ENCODE measurements around the gene TTLL13. TPM values are rescaled to one million over a fixed set of nuclear protein-coding genes. Genes with fewer than 3 reads are reported as not detected.
"Not testable (repeated sequence)": the region's sequence is repeated elsewhere in the genome, so short reads cannot be mapped to it uniquely, and the experiment has no call there.

The TTLL13 gene
- total and polyA plus RNA-seq, 4 donors: 0.28 to 0.51 (median 0.30) TPM

DNA sequence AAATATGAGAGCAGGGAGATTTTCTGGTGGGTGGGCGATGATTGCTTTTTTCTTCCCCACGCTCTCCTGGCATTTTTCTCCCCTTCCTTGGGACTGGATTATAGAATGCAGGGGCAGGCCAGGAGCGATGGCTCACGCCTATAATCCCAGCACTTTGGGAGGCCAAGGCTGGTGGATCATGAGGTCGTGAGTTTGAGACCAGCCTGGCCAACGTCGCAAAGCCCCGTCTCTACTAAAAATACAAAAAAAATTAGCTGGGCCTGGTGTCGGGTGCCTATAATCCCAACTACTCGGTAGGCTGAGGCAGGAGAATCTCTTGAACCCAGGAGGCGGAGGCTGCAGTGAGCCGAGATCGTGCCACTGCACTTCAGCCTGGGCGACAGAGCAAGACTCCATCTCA, 56.0 kb downstream of the TTLL13 start:
- not testable (repeated sequence) for H3K36me3 ChIP-seq (ENCODE audit: control insufficient read depth, insufficient read depth, low read length); H3K9me3 ChIP-seq (ENCODE audit: control insufficient read depth, insufficient read depth, low read length); H3K4me3 ChIP-seq (ENCODE audit: low read depth, low read length); DNase-seq (ENCODE audit: low read depth in 4 of 6, low spot score in 6 of 6); H3K27me3 ChIP-seq (ENCODE audit: control insufficient read depth, insufficient read depth, low read length); H3K27ac ChIP-seq (ENCODE audit: low read depth, low read length)
- WGBS (ENCODE audit: insufficient coverage): 93% methylated on average over 6 of the region's 14 CpGs
- H3K4me1 ChIP-seq (ENCODE audit: control insufficient read depth, insufficient read depth, low read length): peaks cover 13% of the 10 kb centered on the region

DNA sequence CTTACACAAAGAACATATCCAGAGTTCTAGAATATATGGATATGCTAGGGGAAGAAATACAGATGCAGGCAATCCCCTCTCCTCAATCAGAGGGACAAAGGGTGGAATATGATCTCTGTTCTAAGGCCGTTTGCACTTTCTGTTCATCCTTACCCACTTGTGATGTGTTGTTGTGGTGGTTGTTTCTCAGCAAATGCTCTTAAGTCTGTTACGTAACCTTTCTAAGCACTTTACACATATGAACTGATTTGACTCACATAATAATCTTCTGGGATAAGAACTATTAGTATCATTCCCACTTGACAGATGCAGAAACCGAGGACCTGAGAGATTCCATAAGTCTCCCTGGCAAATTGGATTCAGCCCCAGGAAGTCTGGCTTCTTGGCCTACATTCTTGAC, 56.6 kb downstream of the TTLL13 start:
- peaks cover 10% of the 10 kb centered on the region for H3K4me1 ChIP-seq (ENCODE audit: control insufficient read depth, insufficient read depth, low read length)
- no CpG with 5 or more reads among the region's 3 CpGs for WGBS (ENCODE audit: insufficient coverage)
- no peak overlapping the region for H3K4me3 ChIP-seq (ENCODE audit: low read depth, low read length)
- H3K27ac ChIP-seq (ENCODE audit: low read depth, low read length): no peak overlapping the region
- H3K27me3 ChIP-seq (ENCODE audit: control insufficient read depth, insufficient read depth, low read length): no peaks in the 10 kb centered on the region
- H3K9me3 ChIP-seq (ENCODE audit: control insufficient read depth, insufficient read depth, low read length): no peaks in the 10 kb centered on the region
- DNase-seq (ENCODE audit: low read depth in 4 of 6, low spot score in 6 of 6): no peak
- peaks cover 2% of the 10 kb centered on the region for H3K36me3 ChIP-seq (ENCODE audit: control insufficient read depth, insufficient read depth, low read length)

DNA sequence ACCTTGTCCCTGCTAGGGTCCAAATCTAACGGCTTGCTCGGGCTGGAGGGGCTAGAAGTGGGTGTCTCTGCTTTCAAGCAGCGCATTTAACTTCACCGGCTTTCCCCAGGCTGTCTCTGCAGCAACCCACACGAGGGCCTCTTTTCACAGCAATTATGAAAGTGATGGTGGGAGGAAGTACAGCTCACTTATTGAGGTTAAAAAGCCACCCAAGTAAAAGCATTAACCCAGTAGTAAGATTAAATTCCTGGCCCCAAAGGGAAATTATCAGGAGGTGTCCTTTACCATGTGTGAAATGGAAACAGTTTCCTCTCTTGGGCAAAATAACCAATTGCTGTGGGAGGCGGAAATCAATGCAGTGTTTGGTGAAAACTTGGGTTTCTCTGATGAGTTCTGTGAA, 57.2 kb downstream of the TTLL13 start:
- H3K36me3 ChIP-seq (ENCODE audit: control insufficient read depth, insufficient read depth, low read length): no peaks in the 10 kb centered on the region
- no peaks in the 10 kb centered on the region for H3K27me3 ChIP-seq (ENCODE audit: control insufficient read depth, insufficient read depth, low read length)
- no peaks in the 10 kb centered on the region for H3K9me3 ChIP-seq (ENCODE audit: control insufficient read depth, insufficient read depth, low read length)
- no peak overlapping the region for H3K27ac ChIP-seq (ENCODE audit: low read depth, low read length)
- DNase-seq (ENCODE audit: low read depth in 4 of 6, low spot score in 6 of 6): no peak
- H3K4me3 ChIP-seq (ENCODE audit: low read depth, low read length): no peak overlapping the region
- 100% methylated on average over 1 of the region's 6 CpGs for WGBS (ENCODE audit: insufficient coverage)
- H3K4me1 ChIP-seq (ENCODE audit: control insufficient read depth, insufficient read depth, low read length): peaks cover 4% of the 10 kb centered on the region

DNA sequence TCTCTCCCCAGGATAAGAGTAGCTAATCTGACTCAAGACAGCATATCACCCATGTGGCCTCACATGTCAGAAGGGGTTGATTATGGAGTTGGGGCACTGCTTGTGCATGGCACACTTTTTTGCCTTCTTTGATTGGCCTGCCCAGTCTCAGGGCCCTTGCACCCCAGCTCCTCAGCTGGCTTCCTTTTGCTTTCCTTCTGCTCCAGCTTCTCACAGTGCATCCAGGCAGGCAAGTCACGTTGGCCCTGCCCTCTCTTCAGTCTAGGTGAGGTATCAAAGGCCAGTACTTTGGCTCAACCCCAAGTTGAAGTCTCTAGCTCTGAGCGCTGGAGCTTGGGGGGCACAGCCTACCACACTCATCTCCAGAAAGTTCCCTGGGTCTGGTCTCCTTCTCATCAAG, 58.3 kb downstream of the TTLL13 start:
- H3K4me1 ChIP-seq (ENCODE audit: control insufficient read depth, insufficient read depth, low read length): no peaks in the 10 kb centered on the region
- no peaks in the 10 kb centered on the region for H3K27me3 ChIP-seq (ENCODE audit: control insufficient read depth, insufficient read depth, low read length)
- H3K27ac ChIP-seq (ENCODE audit: low read depth, low read length): no peak overlapping the region
- no peak overlapping the region for H3K4me3 ChIP-seq (ENCODE audit: low read depth, low read length)
- DNase-seq (ENCODE audit: low read depth in 4 of 6, low spot score in 6 of 6): no peak
- H3K36me3 ChIP-seq (ENCODE audit: control insufficient read depth, insufficient read depth, low read length): no peaks in the 10 kb centered on the region
- WGBS (ENCODE audit: insufficient coverage): 88% methylated on average over 1 of the region's 2 CpGs
- H3K9me3 ChIP-seq (ENCODE audit: control insufficient read depth, insufficient read depth, low read length): no peaks in the 10 kb centered on the region

GRCh38 chr15:90309020-90309419, 59.7 kb downstream of the TTLL13 start:
- Histone ChIP-seq H3K4me3 (ENCODE audit: low read depth, low read length) (no peak overlapping the region), H3K9me3 (ENCODE audit: control insufficient read depth, insufficient read depth, low read length) (no peaks in the 10 kb centered on the region), H3K27me3 (ENCODE audit: control insufficient read depth, insufficient read depth, low read length) (no peaks in the 10 kb centered on the region), H3K27ac (ENCODE audit: low read depth, low read length) (no peak overlapping the region), H3K4me1 (ENCODE audit: control insufficient read depth, insufficient read depth, low read length) (no peaks in the 10 kb centered on the region), H3K36me3 (ENCODE audit: control insufficient read depth, insufficient read depth, low read length) (no peaks in the 10 kb centered on the region)
- peak in 1 of 6 donors; percentile 84 for DNase-seq (ENCODE audit: low read depth in 4 of 6, low spot score in 6 of 6)
- 59% methylated on average over 4 of the region's 4 CpGs for WGBS (ENCODE audit: insufficient coverage)

Small RNAs within 50 kb of the gene (small RNA-seq; reads per million reads assigned to genes)
- gene AC091167.3 (ENCODE audit: low replicate concordance) (not detected), gene RN7SL736P (ENCODE audit: low replicate concordance) (not detected)

Other genes starting within 250 kb of the TTLL13 start
- gene ZNF710, start 248.2 kb upstream of the TTLL13 start, total RNA-seq: 10 to 100 TPM in 1 of 2 donors, 1 to 10 TPM in 1; 5.3 to 11.4 TPM
- 10 to 100 TPM; 23.6 to 33.0 TPM for gene ZNF710, start 248.2 kb upstream of the TTLL13 start, polyA plus RNA-seq (ENCODE audit: insufficient read length in 2 of 2)
- 100 to 1,000 TPM in 1 of 2 donors, 10 to 100 TPM in 1; 65.5 to 111 TPM for gene IDH2, start 147.1 kb upstream of the TTLL13 start, total RNA-seq
- 100 to 1,000 TPM; 141 to 144 TPM for gene IDH2, start 147.1 kb upstream of the TTLL13 start, polyA plus RNA-seq (ENCODE audit: insufficient read length in 2 of 2)
- gene SEMA4B, start 48.2 kb upstream of the TTLL13 start, total RNA-seq: 10 to 100 TPM; 12.5 to 40.4 TPM
- 10 to 100 TPM; 49.1 to 67.6 TPM for gene SEMA4B, start 48.2 kb upstream of the TTLL13 start, polyA plus RNA-seq (ENCODE audit: insufficient read length in 2 of 2)
- 10 to 100 TPM; 11.5 to 28.5 TPM for gene CIB1, start 15.6 kb upstream of the TTLL13 start, total RNA-seq
- 10 to 100 TPM; 29.5 to 32.9 TPM for gene CIB1, start 15.6 kb upstream of the TTLL13 start, polyA plus RNA-seq (ENCODE audit: insufficient read length in 2 of 2)
- 1 to 10 TPM; 6.0 to 7.3 TPM for gene GDPGP1, start 15.3 kb upstream of the TTLL13 start, total RNA-seq
- gene GDPGP1, start 15.3 kb upstream of the TTLL13 start, polyA plus RNA-seq (ENCODE audit: insufficient read length in 2 of 2): 1 to 10 TPM; 3.7 to 7.8 TPM
- gene NGRN, start 16.1 kb downstream of the TTLL13 start, total RNA-seq: 100 to 1,000 TPM; 154 to 180 TPM
- gene NGRN, start 16.1 kb downstream of the TTLL13 start, polyA plus RNA-seq (ENCODE audit: insufficient read length in 2 of 2): 100 to 1,000 TPM; 323 to 356 TPM
- 1 to 10 TPM; 5.3 to 6.6 TPM for gene ZNF774, start 102.7 kb downstream of the TTLL13 start, total RNA-seq
- 10 to 100 TPM in 1 of 2 donors, 1 to 10 TPM in 1; 8.3 to 13.4 TPM for gene ZNF774, start 102.7 kb downstream of the TTLL13 start, polyA plus RNA-seq (ENCODE audit: insufficient read length in 2 of 2)
- gene IQGAP1, start 138.7 kb downstream of the TTLL13 start, total RNA-seq: 100 to 1,000 TPM; 107 to 126 TPM
- gene IQGAP1, start 138.7 kb downstream of the TTLL13 start, polyA plus RNA-seq (ENCODE audit: insufficient read length in 2 of 2): 10 to 100 TPM; 33.8 to 46.3 TPM

All from spinal cord (tissue), 10 donors.